PC-3 (cell line): ENCODE results near the gene RNF34. TPM values are rescaled to one million over a fixed set of nuclear protein-coding genes. Genes with fewer than 3 reads are reported as not detected.

Experiments
- ATAC-seq: fragments of 200-7000 bp; cut with Tn5 transposase; 2 replicates; pipeline ENCODE4 v1.9.1; 2020; ENCODE audit warnings: mild to moderate bottlenecking, moderate library complexity
- BruUV-seq: library from RNA; stranded (reverse); fragments of 400-500 nt; replicated peaks from 2 replicates; lab custom pipeline; 2021; lab: Mats Ljungman, UMichigan
- CTCF ChIA-PET: fragments of 300-600 bp; sonication (Branson Sonifier 250); formaldehyde crosslinking; loops from one replicate; lab custom pipeline; 2022; ENCODE audit warnings: antibody characterized with exemption; lab: Charles Lee
- POLR2A ChIA-PET: fragments of 300-600 bp; sonication (Branson Sonifier 250); formaldehyde crosslinking; loops from one replicate; lab custom pipeline; 2022; ENCODE audit warnings: antibody characterized with exemption; ENCODE audit not compliant: unreplicated experiment; lab: Charles Lee
- DNase-seq: peaks from one replicate; pipeline ENCODE4 v3.0.0-alpha.2; 2015
- H2AFZ ChIP-seq: fragments of 300-600 bp; sonication (generic); 2 replicates; pipeline ENCODE4 v1.6.0; 2016; ENCODE audit warnings: antibody characterized with exemption, low read length
- H3F3A ChIP-seq: fragments of 300-600 bp; sonication (generic); one replicate; pipeline ENCODE4 v1.6.0; 2017; ENCODE audit warnings: antibody characterized with exemption, low read length, control low read depth, mild to moderate bottlenecking; ENCODE audit not compliant: unreplicated experiment
- H3K27ac ChIP-seq: fragments of 300-600 bp; sonication (generic); 2 replicates; pipeline ENCODE4 v1.5.1; 2016; ENCODE audit warnings: mild to moderate bottlenecking, low read length
- H3K27me3 ChIP-seq: fragments of 300-600 bp; sonication (generic); 2 replicates; pipeline ENCODE4 v1.6.1; 2016; ENCODE audit warnings: low read length, mixed read lengths
- H3K36me3 ChIP-seq: fragments of 300-600 bp; sonication (generic); 2 replicates; pipeline ENCODE4 v1.6.1; 2016; ENCODE audit warnings: low read depth, mixed run types, low read length, mixed read lengths
- H3K4me1 ChIP-seq: fragments of 300-600 bp; sonication (generic); 2 replicates; pipeline ENCODE4 v1.5.1; 2016; ENCODE audit warnings: low read length; ENCODE audit not compliant: insufficient read depth
- H3K4me2 ChIP-seq: fragments of 300-600 bp; sonication (generic); 2 replicates; pipeline ENCODE4 v1.6.0; 2016; ENCODE audit warnings: low read length
- H3K4me3 ChIP-seq: fragments of 300-600 bp; sonication (generic); 2 replicates; pipeline ENCODE4 v1.5.1; 2016; ENCODE audit warnings: mild to moderate bottlenecking, low read length, mixed read lengths
- H3K79me2 ChIP-seq: fragments of 300-600 bp; sonication (generic); 2 replicates; pipeline ENCODE4 v1.6.1; 2017; ENCODE audit warnings: low read length, mixed read lengths
- H3K9ac ChIP-seq: fragments of 300-600 bp; sonication (generic); 2 replicates; pipeline ENCODE4 v1.6.0; 2016; ENCODE audit warnings: mild to moderate bottlenecking, low read length
- H3K9me2 ChIP-seq: fragments of 300-600 bp; sonication (generic); replicated peaks from 2 replicates; pipeline ENCODE4 v1.6.1; 2016; ENCODE audit warnings: mixed run types, low read length, mixed read lengths
- H3K9me3 ChIP-seq: fragments of 300-600 bp; sonication (generic); 2 replicates; pipeline ENCODE4 v1.6.1; 2016; ENCODE audit warnings: low read length, mixed read lengths
- H4K20me1 ChIP-seq: fragments of 300-600 bp; sonication (generic); 2 replicates; pipeline ENCODE4 v1.6.1; 2016; ENCODE audit warnings: low read length, mixed read lengths
- EZH2 ChIP-seq: fragments of 300-600 bp; sonication (generic); IDR thresholded peaks from one replicate; pipeline ENCODE4 v1.6.1; 2017; ENCODE audit warnings: antibody characterized with exemption, mild to moderate bottlenecking, low read length; ENCODE audit not compliant: unreplicated experiment
- EZH2phosphoT487 ChIP-seq: fragments of 300-600 bp; sonication (generic); IDR thresholded peaks from 2 replicates; pipeline ENCODE4 v1.6.1; 2018; ENCODE audit warnings: mild to moderate bottlenecking, antibody characterized with exemption, low read length, borderline replicate concordance
- intact Hi-C: fragments of 100-400 bp; cut with micrococcal nuclease; formaldehyde crosslinking; loops from 2 replicates; pipeline ENCODE4 v1.9.0; 2023
- total RNA-seq: library from RNA; depleted of rRNA; stranded (reverse); fragments of >200 nt; gene quantifications from 2 replicates; pipeline ENCODE4 v1.2.3, GENCODE V29; 2014
- TF ChIP-seq, protein P1 (sequence below): fragments of 300-600 bp; sonication (generic); conservative IDR thresholded peaks from 2 replicates; pipeline ENCODE4 v1.5.1; 2017; ENCODE audit warnings: antibody characterized with exemption, low read depth, mild to moderate bottlenecking, low read length

RNF34 gene
- total RNA-seq, 1 experiment from 2014 or later: 88.2 TPM

DNA sequence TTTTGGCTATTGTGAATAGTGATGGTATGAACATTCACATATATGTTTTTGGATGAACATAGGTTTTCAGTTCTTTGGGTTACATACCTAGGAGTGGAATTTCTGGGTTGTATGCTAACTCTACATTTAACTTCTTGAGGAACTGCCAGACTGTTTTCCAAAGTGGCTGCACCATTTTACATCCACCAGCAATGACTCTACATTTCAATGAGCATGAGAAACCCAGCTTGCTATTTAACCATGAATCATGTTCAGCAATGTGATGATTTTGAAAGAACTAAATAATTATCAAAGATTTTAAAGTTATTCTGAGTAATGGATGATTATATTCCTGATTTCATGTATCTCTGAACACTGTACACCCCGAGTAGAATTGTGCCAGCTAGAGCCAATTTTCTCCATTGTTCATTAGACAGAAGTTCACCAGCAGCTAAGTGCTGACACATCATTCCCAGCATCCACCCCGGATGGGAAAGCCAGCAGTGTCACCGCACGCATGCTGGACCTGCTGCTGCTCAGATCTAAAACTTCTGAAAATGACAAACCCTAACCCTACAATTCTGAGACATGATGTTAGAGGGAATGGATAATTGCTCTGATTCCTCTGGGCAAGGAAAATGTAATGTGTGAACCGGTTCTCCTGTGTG lies 34.4 kb upstream of the RNF34 start:
- Histone ChIP-seq H3K4me2 (no peak overlapping the region), H3K9me3 (no peaks in the 10 kb centered on the region), H3F3A (no peaks in the 10 kb centered on the region), H3K36me3 (no peaks in the 10 kb centered on the region), H3K27ac (no peak overlapping the region), H3K79me2 (no peaks in the 10 kb centered on the region), H3K4me1 (peaks cover 3% of the 10 kb centered on the region; the same call in 1 of the 2 replicates), H3K4me3 (no peak overlapping the region), H4K20me1 (no peaks in the 10 kb centered on the region), H3K9me2 (no peaks in the 10 kb centered on the region), H2AFZ (no peak overlapping the region), H3K27me3 (no peaks in the 10 kb centered on the region), H3K9ac (no peak overlapping the region)
- no TSS peak for BruUV-seq
- ChIA-PET POLR2A (no interaction called here), CTCF (no interaction called here)
- no peak for DNase-seq
- ATAC-seq: no peak
- TF ChIP-seq, protein P1, sequence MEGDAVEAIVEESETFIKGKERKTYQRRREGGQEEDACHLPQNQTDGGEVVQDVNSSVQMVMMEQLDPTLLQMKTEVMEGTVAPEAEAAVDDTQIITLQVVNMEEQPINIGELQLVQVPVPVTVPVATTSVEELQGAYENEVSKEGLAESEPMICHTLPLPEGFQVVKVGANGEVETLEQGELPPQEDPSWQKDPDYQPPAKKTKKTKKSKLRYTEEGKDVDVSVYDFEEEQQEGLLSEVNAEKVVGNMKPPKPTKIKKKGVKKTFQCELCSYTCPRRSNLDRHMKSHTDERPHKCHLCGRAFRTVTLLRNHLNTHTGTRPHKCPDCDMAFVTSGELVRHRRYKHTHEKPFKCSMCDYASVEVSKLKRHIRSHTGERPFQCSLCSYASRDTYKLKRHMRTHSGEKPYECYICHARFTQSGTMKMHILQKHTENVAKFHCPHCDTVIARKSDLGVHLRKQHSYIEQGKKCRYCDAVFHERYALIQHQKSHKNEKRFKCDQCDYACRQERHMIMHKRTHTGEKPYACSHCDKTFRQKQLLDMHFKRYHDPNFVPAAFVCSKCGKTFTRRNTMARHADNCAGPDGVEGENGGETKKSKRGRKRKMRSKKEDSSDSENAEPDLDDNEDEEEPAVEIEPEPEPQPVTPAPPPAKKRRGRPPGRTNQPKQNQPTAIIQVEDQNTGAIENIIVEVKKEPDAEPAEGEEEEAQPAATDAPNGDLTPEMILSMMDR: no peak
- TF ChIP-seq EZH2phosphoT487 (no peak), EZH2 (no peak)
- intact Hi-C loops: no loop called here

DNA sequence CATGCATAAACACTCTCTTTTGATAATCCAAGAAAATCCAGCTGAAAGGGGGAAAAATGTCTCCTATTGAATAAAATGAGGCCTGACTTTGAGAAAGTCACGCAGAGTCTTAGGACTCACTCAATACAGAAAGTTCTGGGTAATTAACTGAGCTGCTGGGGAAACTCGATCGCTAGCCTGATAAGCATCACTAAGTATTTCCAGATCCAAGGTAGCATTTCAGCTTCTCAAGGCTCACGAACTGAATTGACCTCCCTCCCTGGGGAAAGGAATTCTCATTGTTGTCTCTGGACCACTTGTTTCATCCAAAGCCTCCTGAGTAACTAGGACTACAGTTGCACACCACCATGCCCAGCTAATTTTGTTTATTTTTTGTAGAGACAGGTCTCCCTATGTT lies 33.9 kb upstream of the RNF34 start:
- Histone ChIP-seq H3K4me3 (no peak overlapping the region), H3K9me2 (no peaks in the 10 kb centered on the region), H4K20me1 (no peaks in the 10 kb centered on the region), H3K4me1 (peaks cover 3% of the 10 kb centered on the region; the same call in 1 of the 2 replicates), H3K9me3 (no peaks in the 10 kb centered on the region), H3K27ac (no peak overlapping the region), H3K27me3 (no peaks in the 10 kb centered on the region), H3K4me2 (no peak overlapping the region), H2AFZ (no peak overlapping the region), H3K9ac (no peak overlapping the region), H3K79me2 (no peaks in the 10 kb centered on the region), H3K36me3 (no peaks in the 10 kb centered on the region), H3F3A (no peaks in the 10 kb centered on the region)
- CTCF ChIA-PET: no interaction called here
- intact Hi-C loops: no loop called here
- ATAC-seq (no peak), DNase-seq (no peak)
- TF ChIP-seq EZH2phosphoT487 (no peak), EZH2 (no peak)
- TF ChIP-seq, protein P1: no peak
- POLR2A ChIA-PET: interaction anchor here (0.6 kb wide), 1 partner anchor 21 kb away, joined by 4 read pairs; no protein-coding TSS in a partner anchor
- no TSS peak for BruUV-seq

DNA sequence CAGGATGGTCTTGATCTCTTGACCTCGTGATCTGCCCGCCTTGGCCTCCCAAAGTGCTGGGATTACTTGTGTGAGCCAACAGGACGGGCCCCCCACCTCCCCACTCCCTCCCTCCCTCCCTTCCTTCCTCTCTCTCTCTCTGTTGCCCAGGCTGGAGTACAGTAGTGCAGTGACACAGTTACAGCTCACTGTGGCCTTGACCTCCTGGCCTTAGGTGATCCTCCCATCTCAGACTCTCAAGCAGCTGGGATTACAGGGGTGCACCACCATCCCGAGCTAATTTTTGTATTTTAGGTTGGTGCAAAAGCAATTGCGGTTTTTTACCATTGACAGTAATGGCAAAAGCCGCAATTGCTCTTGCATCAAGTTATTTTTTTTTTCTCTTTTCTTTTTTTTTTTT lies 28.5 kb upstream of the RNF34 start:
- ChIA-PET POLR2A (no interaction called here), CTCF (no interaction called here)
- Histone ChIP-seq H3K4me2 (no peak overlapping the region), H3K36me3 (no peaks in the 10 kb centered on the region), H2AFZ (no peak overlapping the region), H3K9ac (no peak overlapping the region), H3K79me2 (no peaks in the 10 kb centered on the region), H3F3A (no peaks in the 10 kb centered on the region), H3K9me3 (no peaks in the 10 kb centered on the region), H3K27me3 (no peaks in the 10 kb centered on the region), H3K4me3 (no peak overlapping the region), H3K9me2 (no peaks in the 10 kb centered on the region), H3K27ac (no peak overlapping the region), H3K4me1 (no peaks in the 10 kb centered on the region), H4K20me1 (no peaks in the 10 kb centered on the region)
- BruUV-seq: no TSS peak
- DNase-seq: no peak
- no peak for ATAC-seq
- TF ChIP-seq, protein P1: no peak
- no peak for TF ChIP-seq EZH2
- TF ChIP-seq EZH2phosphoT487: no peak
- intact Hi-C loops: no loop called here
